Measurements from ENCODE around the gene GINS1. TPM values are rescaled to one million over a fixed set of nuclear protein-coding genes. Genes with fewer than 3 reads are reported as not detected.

The GINS1 gene
- total and polyA plus RNA-seq, 2 of the 13 experiments (the other 11 are each of a cell fraction or from before 2014, with no cell fraction given): 14.6 to 59.9 TPM

DNA sequence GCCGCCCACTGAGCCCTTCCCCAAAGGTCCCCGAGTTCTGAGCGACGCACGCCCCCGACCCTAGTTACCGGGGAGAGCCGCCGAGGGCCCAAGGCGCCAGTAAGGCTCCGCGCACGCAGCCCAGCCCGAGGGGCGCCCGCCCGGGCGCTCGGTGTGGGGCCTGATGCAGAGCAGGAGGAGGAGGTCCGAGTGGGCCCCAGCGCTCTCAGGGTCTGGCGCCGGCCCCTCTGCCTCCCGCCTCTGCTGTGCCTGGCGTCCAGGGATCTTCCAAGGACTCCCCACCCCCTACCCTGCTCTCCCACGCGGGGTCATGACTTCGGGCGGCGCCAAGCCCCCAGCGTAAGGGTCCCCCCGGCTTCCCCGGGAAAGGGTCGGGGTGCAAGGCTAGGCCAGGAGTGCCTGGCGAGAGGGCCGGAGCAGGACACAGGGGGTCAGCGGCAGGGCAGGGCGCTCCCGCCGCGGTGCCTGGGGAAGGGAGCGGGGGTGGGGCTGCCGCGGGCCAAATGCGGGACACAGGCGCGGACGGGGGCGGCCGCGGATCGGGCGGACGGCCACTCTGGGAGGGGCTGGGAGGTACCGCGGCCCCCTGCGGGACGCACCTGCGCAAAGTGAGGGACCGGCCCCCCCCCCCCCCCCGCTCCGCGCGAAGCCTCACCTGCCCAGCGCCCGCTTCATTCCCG lies 17.5 kb upstream of the GINS1 start (continued):
- TF ChIP-seq, protein P1, sequence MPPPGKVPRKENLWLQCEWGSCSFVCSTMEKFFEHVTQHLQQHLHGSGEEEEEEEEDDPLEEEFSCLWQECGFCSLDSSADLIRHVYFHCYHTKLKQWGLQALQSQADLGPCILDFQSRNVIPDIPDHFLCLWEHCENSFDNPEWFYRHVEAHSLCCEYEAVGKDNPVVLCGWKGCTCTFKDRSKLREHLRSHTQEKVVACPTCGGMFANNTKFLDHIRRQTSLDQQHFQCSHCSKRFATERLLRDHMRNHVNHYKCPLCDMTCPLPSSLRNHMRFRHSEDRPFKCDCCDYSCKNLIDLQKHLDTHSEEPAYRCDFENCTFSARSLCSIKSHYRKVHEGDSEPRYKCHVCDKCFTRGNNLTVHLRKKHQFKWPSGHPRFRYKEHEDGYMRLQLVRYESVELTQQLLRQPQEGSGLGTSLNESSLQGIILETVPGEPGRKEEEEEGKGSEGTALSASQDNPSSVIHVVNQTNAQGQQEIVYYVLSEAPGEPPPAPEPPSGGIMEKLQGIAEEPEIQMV (CRISPR knock-in tag; IDR thresholded peaks at IDR 0.05; ENCODE audit: low read depth): 0 out of 2 replicates have a peak, but pooled peaks have one; percentile 20
- TF ChIP-seq ZNF335 (CRISPR knock-in tag; IDR thresholded peaks at IDR 0.05): no peak
- TF ChIP-seq, protein P2, sequence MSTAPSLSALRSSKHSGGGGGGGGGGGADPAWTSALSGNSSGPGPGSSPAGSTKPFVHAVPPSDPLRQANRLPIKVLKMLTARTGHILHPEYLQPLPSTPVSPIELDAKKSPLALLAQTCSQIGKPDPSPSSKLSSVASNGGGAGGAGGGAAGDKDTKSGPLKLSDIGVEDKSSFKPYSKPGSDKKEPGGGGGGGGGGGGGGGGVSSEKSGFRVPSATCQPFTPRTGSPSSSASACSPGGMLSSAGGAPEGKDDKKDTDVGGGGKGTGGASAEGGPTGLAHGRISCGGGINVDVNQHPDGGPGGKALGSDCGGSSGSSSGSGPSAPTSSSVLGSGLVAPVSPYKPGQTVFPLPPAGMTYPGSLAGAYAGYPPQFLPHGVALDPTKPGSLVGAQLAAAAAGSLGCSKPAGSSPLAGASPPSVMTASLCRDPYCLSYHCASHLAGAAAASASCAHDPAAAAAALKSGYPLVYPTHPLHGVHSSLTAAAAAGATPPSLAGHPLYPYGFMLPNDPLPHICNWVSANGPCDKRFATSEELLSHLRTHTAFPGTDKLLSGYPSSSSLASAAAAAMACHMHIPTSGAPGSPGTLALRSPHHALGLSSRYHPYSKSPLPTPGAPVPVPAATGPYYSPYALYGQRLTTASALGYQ (CRISPR knock-in tag; IDR thresholded peaks at IDR 0.05): peak; percentile 78; the same call in 1 of the 2 replicates
- peak; percentile 34 for TF ChIP-seq XRCC5 (optimal IDR thresholded peaks at IDR 0.05; ENCODE audit: low read length)
- TF ChIP-seq, protein P3, sequence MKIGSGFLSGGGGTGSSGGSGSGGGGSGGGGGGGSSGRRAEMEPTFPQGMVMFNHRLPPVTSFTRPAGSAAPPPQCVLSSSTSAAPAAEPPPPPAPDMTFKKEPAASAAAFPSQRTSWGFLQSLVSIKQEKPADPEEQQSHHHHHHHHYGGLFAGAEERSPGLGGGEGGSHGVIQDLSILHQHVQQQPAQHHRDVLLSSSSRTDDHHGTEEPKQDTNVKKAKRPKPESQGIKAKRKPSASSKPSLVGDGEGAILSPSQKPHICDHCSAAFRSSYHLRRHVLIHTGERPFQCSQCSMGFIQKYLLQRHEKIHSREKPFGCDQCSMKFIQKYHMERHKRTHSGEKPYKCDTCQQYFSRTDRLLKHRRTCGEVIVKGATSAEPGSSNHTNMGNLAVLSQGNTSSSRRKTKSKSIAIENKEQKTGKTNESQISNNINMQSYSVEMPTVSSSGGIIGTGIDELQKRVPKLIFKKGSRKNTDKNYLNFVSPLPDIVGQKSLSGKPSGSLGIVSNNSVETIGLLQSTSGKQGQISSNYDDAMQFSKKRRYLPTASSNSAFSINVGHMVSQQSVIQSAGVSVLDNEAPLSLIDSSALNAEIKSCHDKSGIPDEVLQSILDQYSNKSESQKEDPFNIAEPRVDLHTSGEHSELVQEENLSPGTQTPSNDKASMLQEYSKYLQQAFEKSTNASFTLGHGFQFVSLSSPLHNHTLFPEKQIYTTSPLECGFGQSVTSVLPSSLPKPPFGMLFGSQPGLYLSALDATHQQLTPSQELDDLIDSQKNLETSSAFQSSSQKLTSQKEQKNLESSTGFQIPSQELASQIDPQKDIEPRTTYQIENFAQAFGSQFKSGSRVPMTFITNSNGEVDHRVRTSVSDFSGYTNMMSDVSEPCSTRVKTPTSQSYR (CRISPR knock-in tag; IDR thresholded peaks at IDR 0.05; ENCODE audit: borderline replicate concordance): peak; percentile 70; the same call in 1 of the 2 replicates
- TF ChIP-seq ISX (CRISPR knock-in tag; conservative IDR thresholded peaks at IDR 0.05): 0 out of 2 replicates have a peak, but pooled peaks have one; percentile 44
- peak; percentile 55; the same call in 1 of the 2 replicates for TF ChIP-seq ESRRA (CRISPR knock-in tag; IDR thresholded peaks at IDR 0.05; ENCODE audit: low read depth)
- 0 out of 2 replicates have a peak, but pooled peaks have one; percentile 14 for TF ChIP-seq ZBTB7B (CRISPR knock-in tag; IDR thresholded peaks at IDR 0.05)
- TF ChIP-seq ZNF234 (CRISPR knock-in tag; conservative IDR thresholded peaks at IDR 0.05): 0 out of 2 replicates have a peak, but pooled peaks have one; percentile 47
- TF ChIP-seq MAF1 (CRISPR knock-in tag; IDR thresholded peaks at IDR 0.05; ENCODE audit: borderline replicate concordance): peak; percentile 80; the same call in 1 of the 2 replicates
- TF ChIP-seq, protein P4, sequence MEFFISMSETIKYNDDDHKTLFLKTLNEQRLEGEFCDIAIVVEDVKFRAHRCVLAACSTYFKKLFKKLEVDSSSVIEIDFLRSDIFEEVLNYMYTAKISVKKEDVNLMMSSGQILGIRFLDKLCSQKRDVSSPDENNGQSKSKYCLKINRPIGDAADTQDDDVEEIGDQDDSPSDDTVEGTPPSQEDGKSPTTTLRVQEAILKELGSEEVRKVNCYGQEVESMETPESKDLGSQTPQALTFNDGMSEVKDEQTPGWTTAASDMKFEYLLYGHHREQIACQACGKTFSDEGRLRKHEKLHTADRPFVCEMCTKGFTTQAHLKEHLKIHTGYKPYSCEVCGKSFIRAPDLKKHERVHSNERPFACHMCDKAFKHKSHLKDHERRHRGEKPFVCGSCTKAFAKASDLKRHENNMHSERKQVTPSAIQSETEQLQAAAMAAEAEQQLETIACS (CRISPR knock-in tag; IDR thresholded peaks at IDR 0.05): no peak; the same call in 1 of the 2 replicates
- no peak for TF ChIP-seq ZNF20 (CRISPR knock-in tag; IDR thresholded peaks at IDR 0.05)
- TF ChIP-seq ZNF709 (CRISPR knock-in tag; IDR thresholded peaks at IDR 0.05): 0 out of 2 replicates have a peak, but pooled peaks have one; percentile 49
- TF ChIP-seq, protein P5, sequence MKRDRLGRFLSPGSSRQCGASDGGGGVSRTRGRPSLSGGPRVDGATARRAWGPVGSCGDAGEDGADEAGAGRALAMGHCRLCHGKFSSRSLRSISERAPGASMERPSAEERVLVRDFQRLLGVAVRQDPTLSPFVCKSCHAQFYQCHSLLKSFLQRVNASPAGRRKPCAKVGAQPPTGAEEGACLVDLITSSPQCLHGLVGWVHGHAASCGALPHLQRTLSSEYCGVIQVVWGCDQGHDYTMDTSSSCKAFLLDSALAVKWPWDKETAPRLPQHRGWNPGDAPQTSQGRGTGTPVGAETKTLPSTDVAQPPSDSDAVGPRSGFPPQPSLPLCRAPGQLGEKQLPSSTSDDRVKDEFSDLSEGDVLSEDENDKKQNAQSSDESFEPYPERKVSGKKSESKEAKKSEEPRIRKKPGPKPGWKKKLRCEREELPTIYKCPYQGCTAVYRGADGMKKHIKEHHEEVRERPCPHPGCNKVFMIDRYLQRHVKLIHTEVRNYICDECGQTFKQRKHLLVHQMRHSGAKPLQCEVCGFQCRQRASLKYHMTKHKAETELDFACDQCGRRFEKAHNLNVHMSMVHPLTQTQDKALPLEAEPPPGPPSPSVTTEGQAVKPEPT (CRISPR knock-in tag; IDR thresholded peaks at IDR 0.05; ENCODE audit: low read depth): 0 out of 2 replicates have a peak, but pooled peaks have one; percentile 11
- peak; percentile 66; the same call in 1 of the 2 replicates for TF ChIP-seq ZNF768 (CRISPR knock-in tag; IDR thresholded peaks at IDR 0.05)
- TF ChIP-seq NFE2L1 (CRISPR knock-in tag; IDR thresholded peaks at IDR 0.05; ENCODE audit: borderline replicate concordance): 0 out of 2 replicates have a peak, but pooled peaks have one; percentile 42

Measured in HepG2 (cell line).